HG03558 (cell line): ENCODE data around the gene RAD51B.

Source experiments
- ATAC-seq: cut with Tn5 transposase; IDR thresholded peaks from one replicate; pipeline ENCODE4 v1.9.1; 2021; ENCODE audit warnings: moderate number of reproducible peaks; ENCODE audit not compliant: unreplicated experiment; ENCODE audit errors: extremely low read depth

The RAD51B gene

GRCh38 chr14:68583548-68584280, 764.1 kb downstream of the RAD51B start:
- ATAC-seq, result no peak

- ATAC-seq, result no peak
Measured at GRCh38 chr14:68584786-68585185, 765.2 kb downstream of the RAD51B start.

- no peak for ATAC-seq
Measured at GRCh38 chr14:68585690-68586089, 766.1 kb downstream of the RAD51B start.

- ATAC-seq, result no peak
Measured at GRCh38 chr14:68586896-68587751, 767.5 kb downstream of the RAD51B start.

- ATAC-seq, result no peak
Measured at GRCh38 chr14:68587931-68588330, 768.4 kb downstream of the RAD51B start.

GRCh38 chr14:68589447-68590200, 770.0 kb downstream of the RAD51B start:
- no peak for ATAC-seq

GRCh38 chr14:68590201-68590522, 770.6 kb downstream of the RAD51B start:
- ATAC-seq, result no peak

GRCh38 chr14:68591786-68592185, 772.2 kb downstream of the RAD51B start:
- no peak for ATAC-seq

GRCh38 chr14:68592948-68593556, 773.5 kb downstream of the RAD51B start:
- ATAC-seq, result no peak

- no peak for ATAC-seq
Measured at GRCh38 chr14:68593806-68594536, 774.4 kb downstream of the RAD51B start.

- no peak for ATAC-seq
Measured at GRCh38 chr14:68594737-68595380, 775.3 kb downstream of the RAD51B start.

GRCh38 chr14:68596211-68596610, 776.6 kb downstream of the RAD51B start:
- ATAC-seq, result no peak

GRCh38 chr14:68596701-68597100, 777.1 kb downstream of the RAD51B start:
- no peak for ATAC-seq

- no peak for ATAC-seq
Measured at GRCh38 chr14:68598089-68598488, 778.5 kb downstream of the RAD51B start.

GRCh38 chr14:68598621-68599447, 779.3 kb downstream of the RAD51B start:
- ATAC-seq, result no peak

GRCh38 chr14:68599896-68600610, 780.5 kb downstream of the RAD51B start:
- ATAC-seq, result no peak

- no peak for ATAC-seq
Measured at GRCh38 chr14:68602507-68602906, 782.9 kb downstream of the RAD51B start.
